Stimulated activated CD8-positive, alpha-beta memory T cell treated with anti-CD3 and anti-CD28 coated beads, Interleukin-4, amount 100 ng/mL, for 4 hours (primary cell): ENCODE data around the gene TRAF3.
A peak's percentile ranks its signal among the peaks of the same experiment; 100 is the strongest.

Source experiments
- DNase-seq, 2 donors: peaks; one replicate each; pipeline ENCODE4 v3.0.0-alpha.2; 2020; ENCODE audit warnings: low read depth in 2 of 2, low spot score in 1 of 2

TRAF3 gene

DNA sequence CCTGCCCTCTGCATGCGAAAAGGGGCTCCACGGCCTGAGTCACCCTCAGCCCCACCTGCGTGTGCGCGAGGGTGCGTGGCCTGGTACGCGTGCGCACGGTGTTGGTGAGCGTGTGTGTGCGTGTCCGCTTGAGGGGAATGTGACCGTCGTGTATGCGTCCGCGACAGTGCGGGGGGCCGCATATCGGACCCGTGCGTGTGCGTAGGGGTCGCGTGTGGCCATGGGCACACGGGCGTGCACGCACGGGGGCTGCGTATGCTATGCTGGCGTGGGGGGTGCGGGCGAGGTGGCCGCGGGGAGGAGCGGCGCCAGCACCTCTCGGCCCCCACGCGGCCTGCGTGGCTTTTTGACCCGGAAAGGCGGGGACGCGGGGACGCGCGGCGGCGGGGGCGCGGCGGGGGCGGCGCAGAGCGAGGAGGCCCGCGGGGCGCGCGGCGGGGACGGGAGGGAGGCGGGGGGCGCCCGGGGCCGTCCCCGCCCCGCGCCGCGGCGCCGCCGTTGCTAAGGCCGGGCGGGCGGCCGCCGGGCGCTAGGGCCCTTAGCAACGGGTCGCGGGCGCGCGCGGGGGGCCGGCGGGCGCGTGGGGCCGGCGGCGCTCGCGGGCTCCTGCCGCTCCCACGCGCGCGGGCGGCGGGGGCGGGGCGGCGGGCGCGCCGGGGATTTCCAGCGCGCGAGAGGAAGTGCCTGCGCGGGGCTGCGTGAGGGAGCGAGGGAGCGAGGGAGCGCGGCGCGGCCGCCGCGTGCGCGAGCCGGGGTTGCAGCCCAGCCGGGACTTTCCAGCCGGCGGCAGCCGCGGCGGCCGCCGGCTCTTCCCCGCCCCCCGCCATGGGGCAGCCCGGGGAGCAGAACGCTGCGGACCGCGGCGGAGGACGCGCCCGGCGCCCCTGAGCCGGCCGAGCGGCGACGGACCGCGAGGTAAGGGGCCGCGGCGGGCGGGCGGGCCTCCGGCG lies at the start of gene TRAF3:
Gene TRAF3 (plus strand): TSS at position 689 of the 950 bp plus-strand sequence. CDS start 92,753 bp downstream, outside the sequence.
- DNase-seq: peak; percentile 56 to 75

- DNase-seq: no peak
Measured at GRCh38 chr14:102728501-102728900, 48.7 kb upstream of the TRAF3 start.

DNA sequence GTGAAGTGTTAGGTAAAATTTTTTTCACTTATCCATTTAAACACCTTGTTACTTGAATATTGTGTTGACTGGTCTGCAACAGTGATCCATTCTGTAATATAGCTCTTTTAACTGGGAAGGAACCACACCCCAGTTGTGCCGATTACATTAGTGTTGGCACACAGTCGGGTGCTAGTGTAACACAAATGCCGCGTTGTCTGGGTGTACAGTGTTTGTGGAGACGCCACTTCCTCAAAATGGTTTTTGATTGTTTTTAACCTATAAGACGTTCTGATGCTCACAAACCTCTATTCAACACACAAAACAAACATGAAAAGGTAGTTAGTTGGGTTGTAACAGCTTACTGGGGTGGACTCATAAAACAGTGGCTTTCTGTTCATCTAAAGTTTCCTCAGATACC lies 48.0 kb upstream of the TRAF3 start:
- no peak for DNase-seq

GRCh38 chr14:102729825-102730224 lies 47.4 kb upstream of the TRAF3 start:
- DNase-seq: no peak

- no peak for DNase-seq
Measured at GRCh38 chr14:102731101-102731870, 46.0 kb upstream of the TRAF3 start.

DNA sequence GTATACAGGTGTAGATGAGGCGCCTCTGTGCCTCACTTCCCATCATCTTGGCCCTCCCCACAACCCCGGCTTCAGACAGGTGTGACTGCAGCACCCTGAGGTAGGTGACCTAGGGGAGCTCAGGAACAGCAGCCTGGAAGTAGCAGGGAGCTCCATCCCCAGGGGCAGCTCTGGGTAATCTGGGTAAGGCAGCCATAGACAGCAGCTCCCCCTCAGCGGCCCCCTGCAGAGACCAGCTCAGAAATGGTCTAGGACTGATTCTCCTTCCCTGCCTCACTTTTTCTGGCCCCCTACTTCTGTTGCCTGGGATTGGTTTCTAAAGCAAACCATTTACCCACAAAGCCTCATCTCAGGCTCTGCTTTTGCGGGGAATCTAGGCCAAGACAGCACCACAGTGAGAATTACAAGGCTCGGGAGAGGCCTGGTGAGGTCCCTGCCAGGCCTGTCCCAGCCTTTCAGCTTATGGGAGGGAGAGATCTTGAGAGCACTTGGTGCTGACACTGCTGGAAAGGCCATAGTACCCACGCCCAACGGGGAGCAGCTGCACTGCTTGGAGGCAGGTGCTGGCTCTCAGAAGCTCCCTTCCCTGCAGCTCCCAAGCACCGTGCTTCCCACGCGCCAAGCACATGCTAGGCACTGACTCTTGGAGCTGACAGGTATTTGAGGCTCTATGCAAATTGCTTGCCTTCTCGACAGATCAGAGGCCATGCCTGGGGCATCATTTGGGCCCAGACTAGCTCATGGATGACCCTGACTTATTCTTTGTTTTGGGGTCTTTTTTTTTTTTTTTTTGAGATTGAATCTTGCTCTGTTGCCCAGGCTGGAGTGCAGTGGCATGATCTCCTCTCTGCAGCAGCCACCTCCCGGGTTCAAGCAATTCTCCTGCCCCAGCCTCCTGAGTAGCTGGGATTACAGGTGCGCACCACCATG lies 45.1 kb upstream of the TRAF3 start:
- DNase-seq: no peak

GRCh38 chr14:102732924-102733323 lies 44.3 kb upstream of the TRAF3 start:
- DNase-seq: no peak

- DNase-seq: no peak
Measured at GRCh38 chr14:102733326-102733725, 43.9 kb upstream of the TRAF3 start.

- no peak for DNase-seq
Measured at GRCh38 chr14:102734436-102734835, 42.8 kb upstream of the TRAF3 start.

GRCh38 chr14:102736956-102737355 lies 40.3 kb upstream of the TRAF3 start:
- DNase-seq: no peak

GRCh38 chr14:102737402-102738372 lies 39.6 kb upstream of the TRAF3 start:
- DNase-seq: no peak

DNA sequence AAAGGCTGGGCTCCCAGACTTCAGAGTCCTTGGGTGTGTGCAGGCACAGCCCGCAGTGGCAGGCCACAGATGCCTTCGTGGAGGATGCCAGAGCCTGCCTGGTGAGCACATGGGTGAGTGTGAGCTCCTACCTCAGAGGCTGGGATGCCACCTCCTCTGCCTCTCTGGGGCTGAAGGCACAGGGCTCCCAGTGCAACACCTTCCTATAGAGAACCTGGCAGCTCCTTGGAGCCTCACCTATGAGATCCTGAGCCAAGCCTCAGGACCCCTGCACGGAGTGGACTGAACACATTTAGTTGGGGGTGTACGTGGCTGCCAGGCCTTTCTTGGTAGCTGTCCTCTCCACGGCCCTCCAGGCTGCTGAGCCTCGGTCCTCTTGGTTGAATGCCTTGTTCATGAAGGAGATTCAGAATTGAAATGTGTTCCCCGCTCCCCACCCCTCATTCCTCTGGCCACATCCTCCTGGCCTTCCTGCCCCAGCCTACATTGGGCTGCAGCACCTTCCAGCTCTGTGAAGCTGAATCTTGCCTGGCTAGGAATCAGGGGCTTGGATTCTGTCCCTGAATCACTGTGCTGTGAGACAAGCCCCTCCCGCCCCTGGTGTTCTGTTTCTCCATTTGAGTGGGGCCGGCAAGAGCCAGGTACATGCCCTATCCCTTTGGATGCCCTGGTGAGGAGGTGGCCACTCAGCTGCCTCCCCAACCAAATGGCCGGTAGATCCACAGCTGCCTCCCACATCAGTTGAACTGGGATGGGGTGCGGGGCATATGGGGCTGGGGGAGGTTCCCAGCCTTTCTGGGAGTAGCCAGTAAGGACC lies 38.7 kb upstream of the TRAF3 start:
- no peak for DNase-seq

DNA sequence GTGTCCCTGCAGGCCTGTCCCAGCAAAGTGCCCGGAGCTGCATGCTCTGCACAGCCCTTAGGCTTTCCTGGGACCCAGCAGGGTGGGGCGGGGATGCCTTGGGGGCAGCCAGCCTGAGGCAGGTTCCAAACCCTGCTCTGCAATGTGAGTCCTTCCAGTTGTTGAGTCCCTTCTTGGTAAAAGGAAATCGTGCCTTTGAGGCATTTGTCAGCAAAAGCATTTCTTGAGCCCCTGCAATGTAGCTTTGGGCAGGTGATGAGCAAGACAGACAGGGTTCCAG lies 38.1 kb upstream of the TRAF3 start:
- no peak for DNase-seq

GRCh38 chr14:102746634-102747438 lies 30.4 kb upstream of the TRAF3 start:
- DNase-seq: no peak

- DNase-seq: no peak
Measured at GRCh38 chr14:102748806-102749205, 28.4 kb upstream of the TRAF3 start.

- no peak for DNase-seq
Measured at GRCh38 chr14:102749393-102750305, 27.6 kb upstream of the TRAF3 start.

DNA sequence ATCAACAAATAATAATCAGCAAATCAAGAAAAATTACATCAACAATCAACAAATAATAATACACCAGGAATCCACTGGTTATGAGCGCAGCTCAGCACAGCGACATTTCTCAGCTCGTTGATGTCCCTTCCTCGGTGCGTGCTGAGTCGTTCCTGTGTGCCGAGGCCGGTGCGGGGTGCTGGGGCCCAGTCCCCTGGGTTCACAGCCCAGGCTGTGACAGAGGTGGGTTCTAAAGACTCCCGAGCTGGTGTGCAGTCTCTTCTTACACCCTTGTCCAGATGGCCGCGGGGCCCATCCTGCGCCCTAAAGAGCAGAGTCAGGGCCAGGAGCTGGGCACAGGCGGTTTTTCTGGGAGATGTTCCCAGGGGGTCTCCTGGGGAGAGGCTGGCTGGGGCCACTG lies 26.9 kb upstream of the TRAF3 start:
- no peak for DNase-seq
